Measurements from ENCODE around the gene CDC42SE2. TPM values are rescaled to one million over a fixed set of nuclear protein-coding genes. Genes with fewer than 3 reads are reported as not detected.

Gene CDC42SE2
- total RNA-seq, 1 donor from 2014 or later, result 9.3 TPM

Other genes starting within 250 kb of the CDC42SE2 start
- gene HINT1, start 98.8 kb upstream of the CDC42SE2 start, total RNA-seq, result 194 TPM
- gene LYRM7, start 93.1 kb upstream of the CDC42SE2 start, total RNA-seq, result 29.7 TPM